Body of pancreas (tissue), 4 donors: Measurements from ENCODE around the gene SIPA1L3.

Experiments
- CTCF ChIP-seq, 7 experiments: fragments of 450-650 bp in 4 of 7; fragments of 200-600 bp in 3 of 7; sonication (generic) in 3 of 7; IDR thresholded peaks; one replicate each; pipeline ENCODE4 v1.5.1; 2016 to 2019; ENCODE audit warnings: antibody characterized with exemption in 7 of 7
- POLR2A ChIP-seq, 3 donors: fragments of 450-650 bp; IDR thresholded peaks; one replicate each; pipeline ENCODE4 v1.6.1; 2016; ENCODE audit warnings: antibody characterized with exemption in 3 of 3, mild to moderate bottlenecking in 2 of 3

- TF ChIP-seq CTCF (IDR thresholded peaks at IDR 0.05) (no peak), POLR2A (IDR thresholded peaks at IDR 0.05) (no peak)
Measured at GRCh38 chr19:38047641-38048040, 140.6 kb downstream of the SIPA1L3 start.
